ENCODE measurements around the gene FBXO24.

DNA sequence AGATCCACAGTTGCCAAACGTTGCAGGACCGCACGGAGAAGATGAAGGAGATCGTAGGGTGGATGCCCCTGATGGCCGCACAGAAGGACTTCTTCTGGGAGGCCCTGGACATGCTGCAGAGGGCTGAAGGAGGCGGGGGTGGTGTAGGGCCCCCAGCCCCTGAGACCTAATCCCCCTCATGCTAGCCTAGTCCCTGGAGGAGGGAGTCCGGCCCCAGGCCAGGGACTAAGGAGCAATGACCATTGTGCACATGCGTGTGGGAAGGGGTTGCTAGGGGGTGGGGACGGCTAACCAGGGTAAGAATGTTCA lies 14.6 kb downstream of the FBXO24 start:
- no peak for TF ChIP-seq POLR2A (IDR thresholded peaks at IDR 0.05)
- TF ChIP-seq, protein P1, sequence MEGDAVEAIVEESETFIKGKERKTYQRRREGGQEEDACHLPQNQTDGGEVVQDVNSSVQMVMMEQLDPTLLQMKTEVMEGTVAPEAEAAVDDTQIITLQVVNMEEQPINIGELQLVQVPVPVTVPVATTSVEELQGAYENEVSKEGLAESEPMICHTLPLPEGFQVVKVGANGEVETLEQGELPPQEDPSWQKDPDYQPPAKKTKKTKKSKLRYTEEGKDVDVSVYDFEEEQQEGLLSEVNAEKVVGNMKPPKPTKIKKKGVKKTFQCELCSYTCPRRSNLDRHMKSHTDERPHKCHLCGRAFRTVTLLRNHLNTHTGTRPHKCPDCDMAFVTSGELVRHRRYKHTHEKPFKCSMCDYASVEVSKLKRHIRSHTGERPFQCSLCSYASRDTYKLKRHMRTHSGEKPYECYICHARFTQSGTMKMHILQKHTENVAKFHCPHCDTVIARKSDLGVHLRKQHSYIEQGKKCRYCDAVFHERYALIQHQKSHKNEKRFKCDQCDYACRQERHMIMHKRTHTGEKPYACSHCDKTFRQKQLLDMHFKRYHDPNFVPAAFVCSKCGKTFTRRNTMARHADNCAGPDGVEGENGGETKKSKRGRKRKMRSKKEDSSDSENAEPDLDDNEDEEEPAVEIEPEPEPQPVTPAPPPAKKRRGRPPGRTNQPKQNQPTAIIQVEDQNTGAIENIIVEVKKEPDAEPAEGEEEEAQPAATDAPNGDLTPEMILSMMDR (IDR thresholded peaks at IDR 0.05 in 8 of 11, conservative IDR thresholded peaks at IDR 0.05 in 3 of 11): no peak
